ENCODE data around the gene HDAC5.

DNA sequence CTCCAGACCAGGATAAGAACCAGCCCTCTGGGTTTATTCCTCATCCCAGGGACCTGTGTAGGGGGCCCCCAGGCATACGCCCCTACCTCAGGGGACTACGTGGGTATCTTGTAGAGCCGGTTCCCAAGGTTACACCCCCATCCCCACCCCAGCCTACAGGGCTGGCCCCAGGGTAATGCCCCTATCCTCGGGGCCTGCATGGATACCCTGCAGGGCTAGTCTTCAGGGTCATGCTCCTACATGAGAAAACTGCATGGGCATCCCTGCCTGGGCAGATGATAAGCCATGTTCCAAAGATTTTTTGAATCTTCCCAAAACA is 14.2 kb downstream of the HDAC5 start:
- no peak for TF ChIP-seq CTCF (IDR thresholded peaks at IDR 0.05)
- no peak for TF ChIP-seq POLR2A (IDR thresholded peaks at IDR 0.05)

All from adrenal gland (tissue), 5 donors.